Neural progenitor cell (in vitro differentiated cells): Measurements from ENCODE around the gene TCHHL1.

Experiments used
- EZH2 ChIP-seq: fragments of 200-600 bp; sonication (generic); IDR thresholded peaks from 2 replicates; pipeline ENCODE4 v1.6.1; 2017; ENCODE audit warnings: antibody characterized with exemption, mild to moderate bottlenecking, moderate library complexity
- TF ChIP-seq, protein P1 (sequence below): fragments of 200-600 bp; sonication (generic); IDR thresholded peaks from 2 replicates; pipeline ENCODE4 v1.5.1; 2017; ENCODE audit warnings: antibody characterized with exemption, mild to moderate bottlenecking

DNA sequence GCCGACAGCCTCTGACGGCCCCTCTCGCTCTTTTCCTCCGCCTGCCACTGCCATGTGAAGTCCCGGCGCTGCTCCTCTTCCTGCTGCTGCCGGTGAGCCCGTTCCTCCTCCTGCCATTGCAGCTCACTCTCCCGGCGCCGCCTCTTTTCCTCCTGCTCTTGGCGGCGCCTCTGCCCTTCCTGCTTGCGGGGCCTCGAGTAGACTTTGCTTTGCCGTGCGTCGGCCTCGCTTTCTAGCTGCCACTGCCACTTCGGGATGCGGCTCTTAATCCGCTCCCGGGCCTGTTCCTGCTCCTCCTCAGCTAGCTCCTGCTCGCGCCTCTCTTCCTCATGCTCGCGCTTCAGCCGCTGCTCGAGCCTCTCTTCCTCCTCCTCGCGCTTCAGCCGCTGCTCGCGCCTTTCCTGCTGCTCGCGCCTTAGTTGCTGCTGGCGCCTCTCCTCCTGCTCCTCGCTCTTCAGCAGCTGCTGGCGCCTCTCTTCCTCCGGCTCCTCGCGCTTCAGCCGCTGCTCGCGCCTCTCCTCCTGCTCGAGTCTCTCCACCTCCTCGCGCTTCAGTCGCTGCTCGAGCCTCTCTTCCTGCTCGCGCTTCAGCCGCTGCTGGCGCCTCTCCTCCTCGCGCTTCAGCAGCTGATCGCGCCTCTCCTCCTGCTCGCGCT lies 22.1 kb upstream of the TCHHL1 start:
- TF ChIP-seq, protein P1, sequence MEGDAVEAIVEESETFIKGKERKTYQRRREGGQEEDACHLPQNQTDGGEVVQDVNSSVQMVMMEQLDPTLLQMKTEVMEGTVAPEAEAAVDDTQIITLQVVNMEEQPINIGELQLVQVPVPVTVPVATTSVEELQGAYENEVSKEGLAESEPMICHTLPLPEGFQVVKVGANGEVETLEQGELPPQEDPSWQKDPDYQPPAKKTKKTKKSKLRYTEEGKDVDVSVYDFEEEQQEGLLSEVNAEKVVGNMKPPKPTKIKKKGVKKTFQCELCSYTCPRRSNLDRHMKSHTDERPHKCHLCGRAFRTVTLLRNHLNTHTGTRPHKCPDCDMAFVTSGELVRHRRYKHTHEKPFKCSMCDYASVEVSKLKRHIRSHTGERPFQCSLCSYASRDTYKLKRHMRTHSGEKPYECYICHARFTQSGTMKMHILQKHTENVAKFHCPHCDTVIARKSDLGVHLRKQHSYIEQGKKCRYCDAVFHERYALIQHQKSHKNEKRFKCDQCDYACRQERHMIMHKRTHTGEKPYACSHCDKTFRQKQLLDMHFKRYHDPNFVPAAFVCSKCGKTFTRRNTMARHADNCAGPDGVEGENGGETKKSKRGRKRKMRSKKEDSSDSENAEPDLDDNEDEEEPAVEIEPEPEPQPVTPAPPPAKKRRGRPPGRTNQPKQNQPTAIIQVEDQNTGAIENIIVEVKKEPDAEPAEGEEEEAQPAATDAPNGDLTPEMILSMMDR: no peak
- peak; percentile 17 for TF ChIP-seq EZH2
